ENCODE data around the gene PARP1. TPM values are rescaled to one million over a fixed set of nuclear protein-coding genes. Genes with fewer than 3 reads are reported as not detected.

PARP1 gene
- total RNA-seq, 1 donor from 2014 or later, result 64.6 TPM

GRCh38 chr1:226364514-226364899 is 43.4 kb downstream of the PARP1 start:
- Histone ChIP-seq H3K27ac (no peak overlapping the region), H3K9me3 (no peaks in the 10 kb centered on the region), H3K36me3 (peaks cover 0 to 97% of the 10 kb centered on the region in 2 donors), H3K4me3 (no peak overlapping the region), H3K27me3 (no peaks in the 10 kb centered on the region), H3K4me1 (no peaks in the 10 kb centered on the region)
- DNase-seq (ENCODE audit: extremely low spot score in 2 of 2), result no peak
- TF ChIP-seq POLR2AphosphoS5 (IDR thresholded peaks at IDR 0.05; ENCODE audit: insufficient read depth in 1 of 2, low read depth in 1 of 2) (no peak), CTCF (IDR thresholded peaks at IDR 0.05) (no peak), POLR2A (IDR thresholded peaks at IDR 0.05) (no peak)
- intact Hi-C loops (cut with DNase I), result no loop called here

GRCh38 chr1:226363801-226364513 is 43.9 kb downstream of the PARP1 start:
- no peak overlapping the region for H3K27ac ChIP-seq
- no peaks in the 10 kb centered on the region for H3K27me3 ChIP-seq
- TF ChIP-seq POLR2AphosphoS5 (IDR thresholded peaks at IDR 0.05; ENCODE audit: insufficient read depth in 1 of 2, low read depth in 1 of 2) (no peak), CTCF (IDR thresholded peaks at IDR 0.05) (no peak), POLR2A (IDR thresholded peaks at IDR 0.05) (no peak)
- intact Hi-C loops (cut with DNase I), result no loop called here
- H3K4me1 ChIP-seq, result no peaks in the 10 kb centered on the region
- no peaks in the 10 kb centered on the region for H3K9me3 ChIP-seq
- no peak overlapping the region for H3K4me3 ChIP-seq
- no peak for DNase-seq (ENCODE audit: extremely low spot score in 2 of 2)
- H3K36me3 ChIP-seq, result peaks cover 0 to 92% of the 10 kb centered on the region in 2 donors

- Histone ChIP-seq H3K27ac (no peak overlapping the region), H3K27me3 (no peaks in the 10 kb centered on the region), H3K36me3 (peaks cover 0 to 83% of the 10 kb centered on the region in 2 donors), H3K9me3 (no peaks in the 10 kb centered on the region), H3K4me1 (no peaks in the 10 kb centered on the region), H3K4me3 (no peak overlapping the region)
- no peak for TF ChIP-seq POLR2AphosphoS5 (IDR thresholded peaks at IDR 0.05; ENCODE audit: insufficient read depth in 1 of 2, low read depth in 1 of 2)
- no peak for TF ChIP-seq CTCF (IDR thresholded peaks at IDR 0.05)
- no peak for TF ChIP-seq POLR2A (IDR thresholded peaks at IDR 0.05)
- intact Hi-C loops (cut with DNase I), result no loop called here
- DNase-seq (ENCODE audit: extremely low spot score in 2 of 2), result no peak
Measured at GRCh38 chr1:226362891-226363447, 44.9 kb downstream of the PARP1 start.

GRCh38 chr1:226362361-226362760 is 45.5 kb downstream of the PARP1 start:
- DNase-seq (ENCODE audit: extremely low spot score in 2 of 2), result no peak
- no peak overlapping the region for H3K27ac ChIP-seq
- H3K36me3 ChIP-seq, result peaks cover 0 to 77% of the 10 kb centered on the region in 2 donors
- intact Hi-C loops (cut with DNase I), result no loop called here
- no peaks in the 10 kb centered on the region for H3K9me3 ChIP-seq
- no peaks in the 10 kb centered on the region for H3K4me1 ChIP-seq
- TF ChIP-seq CTCF (IDR thresholded peaks at IDR 0.05) (no peak), POLR2A (IDR thresholded peaks at IDR 0.05) (no peak), POLR2AphosphoS5 (IDR thresholded peaks at IDR 0.05; ENCODE audit: insufficient read depth in 1 of 2, low read depth in 1 of 2) (no peak)
- no peaks in the 10 kb centered on the region for H3K27me3 ChIP-seq
- H3K4me3 ChIP-seq, result no peak overlapping the region

- Histone ChIP-seq H3K9me3 (no peaks in the 10 kb centered on the region), H3K4me3 (no peak overlapping the region), H3K36me3 (peaks cover 0 to 56% of the 10 kb centered on the region in 2 donors), H3K27ac (no peak overlapping the region), H3K27me3 (no peaks in the 10 kb centered on the region), H3K4me1 (no peaks in the 10 kb centered on the region)
- no peak for TF ChIP-seq POLR2AphosphoS5 (IDR thresholded peaks at IDR 0.05; ENCODE audit: insufficient read depth in 1 of 2, low read depth in 1 of 2)
- no peak for DNase-seq (ENCODE audit: extremely low spot score in 2 of 2)
- intact Hi-C loops (cut with DNase I), result no loop called here
Measured at GRCh38 chr1:226360106-226360746, 47.7 kb downstream of the PARP1 start.
